ENCODE data around the gene LIF. TPM values are rescaled to one million over a fixed set of nuclear protein-coding genes. Genes with fewer than 3 reads are reported as not detected.

LIF gene
- total RNA-seq, 1 donor from 2014 or later, result 0.26 TPM

DNA sequence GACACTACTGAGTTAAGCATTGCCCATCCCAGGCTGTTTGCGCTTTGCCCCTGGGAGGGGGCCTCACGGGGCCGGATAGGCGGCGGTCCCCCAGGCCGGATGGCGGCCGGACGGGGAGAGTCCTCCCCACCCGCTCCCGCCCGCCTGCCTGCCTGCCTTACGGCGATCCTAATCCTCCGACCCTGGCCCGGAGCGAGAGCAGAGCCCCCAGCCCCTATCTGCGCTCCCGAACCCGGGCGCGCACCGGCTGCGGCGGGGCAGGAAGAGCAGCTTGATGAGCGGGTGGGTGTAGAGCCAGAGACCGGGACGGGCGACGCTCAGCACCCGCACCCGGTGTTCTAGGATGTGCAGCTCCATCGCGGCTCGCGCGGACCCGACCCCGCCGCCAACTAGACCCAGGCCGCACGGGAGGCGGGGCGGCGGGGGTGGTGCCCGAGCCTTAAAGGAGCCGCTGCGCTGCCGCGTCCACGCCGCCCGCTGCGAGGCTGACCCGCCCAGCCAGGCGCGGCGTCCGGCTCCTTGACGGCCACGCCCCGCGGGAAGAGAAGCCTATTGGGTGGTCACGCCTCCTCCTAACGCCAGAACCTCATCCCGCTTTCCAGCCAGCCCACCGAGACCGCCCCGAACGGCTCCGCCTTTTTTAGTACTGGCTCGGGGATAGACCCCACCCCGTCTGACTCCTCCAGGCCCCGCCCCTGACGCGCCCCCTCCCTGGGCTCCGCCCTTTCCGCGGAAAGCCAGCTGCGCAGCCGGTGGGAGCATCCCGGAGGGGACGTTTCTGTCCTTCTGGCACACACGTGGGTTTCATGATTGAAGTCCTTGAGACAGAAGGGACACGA is 42.8 kb upstream of the LIF start, which contains the start of gene CASTOR1:
TSS of gene CASTOR1 (minus strand) at position 365 of the 839 bp plus-strand sequence. CDS start at position 357, 8 bp downstream.
- TF ChIP-seq, protein P1, sequence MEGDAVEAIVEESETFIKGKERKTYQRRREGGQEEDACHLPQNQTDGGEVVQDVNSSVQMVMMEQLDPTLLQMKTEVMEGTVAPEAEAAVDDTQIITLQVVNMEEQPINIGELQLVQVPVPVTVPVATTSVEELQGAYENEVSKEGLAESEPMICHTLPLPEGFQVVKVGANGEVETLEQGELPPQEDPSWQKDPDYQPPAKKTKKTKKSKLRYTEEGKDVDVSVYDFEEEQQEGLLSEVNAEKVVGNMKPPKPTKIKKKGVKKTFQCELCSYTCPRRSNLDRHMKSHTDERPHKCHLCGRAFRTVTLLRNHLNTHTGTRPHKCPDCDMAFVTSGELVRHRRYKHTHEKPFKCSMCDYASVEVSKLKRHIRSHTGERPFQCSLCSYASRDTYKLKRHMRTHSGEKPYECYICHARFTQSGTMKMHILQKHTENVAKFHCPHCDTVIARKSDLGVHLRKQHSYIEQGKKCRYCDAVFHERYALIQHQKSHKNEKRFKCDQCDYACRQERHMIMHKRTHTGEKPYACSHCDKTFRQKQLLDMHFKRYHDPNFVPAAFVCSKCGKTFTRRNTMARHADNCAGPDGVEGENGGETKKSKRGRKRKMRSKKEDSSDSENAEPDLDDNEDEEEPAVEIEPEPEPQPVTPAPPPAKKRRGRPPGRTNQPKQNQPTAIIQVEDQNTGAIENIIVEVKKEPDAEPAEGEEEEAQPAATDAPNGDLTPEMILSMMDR (IDR thresholded peaks at IDR 0.05; ENCODE audit: insufficient read depth, low read length, severe bottlenecking), result no peak
- H3K36me3 ChIP-seq (ENCODE audit: control insufficient read depth, insufficient read depth, low read length), result peaks cover 13% of the 10 kb centered on the region
- no peak for FAIRE-seq
- DNase-seq (ENCODE audit: low read depth), result peak; percentile 95
- peak within 1 kb of the TSS; percentile 73 for H3K4me3 ChIP-seq (ENCODE audit: low read depth, low read length)
- no peaks in the 10 kb centered on the region for H3K27me3 ChIP-seq (ENCODE audit: control insufficient read depth, insufficient read depth, low read length)

DNA sequence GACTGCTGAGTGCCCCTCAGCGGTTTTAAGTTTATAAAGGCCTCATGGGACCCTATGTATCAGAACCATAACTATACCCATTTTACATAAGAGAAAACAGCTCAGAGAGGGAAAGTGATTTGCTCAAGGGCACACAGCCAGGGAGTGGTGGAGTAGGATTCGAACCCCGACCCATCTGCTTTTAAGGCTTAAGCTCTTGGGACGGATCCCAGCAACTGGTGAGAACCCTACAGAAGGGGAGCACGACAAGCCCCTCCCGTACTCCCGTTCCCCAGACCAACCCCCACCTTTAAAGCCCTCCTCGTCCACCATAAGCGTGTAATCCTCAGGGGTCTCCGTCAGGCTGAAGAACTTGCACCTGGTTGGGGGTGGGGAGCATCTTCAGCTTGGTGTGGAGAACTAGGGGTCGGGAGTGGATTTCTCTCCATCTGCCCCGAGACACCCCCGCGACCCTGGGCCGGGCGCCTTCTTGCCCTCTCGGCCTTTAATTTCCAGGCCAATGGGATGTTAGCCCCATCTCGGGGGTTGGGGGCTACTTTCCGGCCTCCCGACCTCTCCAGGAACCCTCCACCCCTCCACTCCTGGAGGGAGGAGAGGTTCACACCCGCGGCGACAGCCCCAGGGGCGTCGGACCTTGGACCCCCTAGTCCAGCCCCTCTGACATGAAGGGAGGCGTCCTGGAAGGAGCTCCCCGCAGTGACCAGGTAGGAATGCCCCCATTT is 42.0 kb upstream of the LIF start:
- FAIRE-seq (no peak), DNase-seq (ENCODE audit: low read depth) (no peak)
- TF ChIP-seq, protein P1 (IDR thresholded peaks at IDR 0.05; ENCODE audit: insufficient read depth, low read length, severe bottlenecking), result no peak
- Histone ChIP-seq H3K4me3 (ENCODE audit: low read depth, low read length) (peak overlapping the region; percentile 73), H3K36me3 (ENCODE audit: control insufficient read depth, insufficient read depth, low read length) (peaks cover 8% of the 10 kb centered on the region), H3K27me3 (ENCODE audit: control insufficient read depth, insufficient read depth, low read length) (no peaks in the 10 kb centered on the region)

DNA sequence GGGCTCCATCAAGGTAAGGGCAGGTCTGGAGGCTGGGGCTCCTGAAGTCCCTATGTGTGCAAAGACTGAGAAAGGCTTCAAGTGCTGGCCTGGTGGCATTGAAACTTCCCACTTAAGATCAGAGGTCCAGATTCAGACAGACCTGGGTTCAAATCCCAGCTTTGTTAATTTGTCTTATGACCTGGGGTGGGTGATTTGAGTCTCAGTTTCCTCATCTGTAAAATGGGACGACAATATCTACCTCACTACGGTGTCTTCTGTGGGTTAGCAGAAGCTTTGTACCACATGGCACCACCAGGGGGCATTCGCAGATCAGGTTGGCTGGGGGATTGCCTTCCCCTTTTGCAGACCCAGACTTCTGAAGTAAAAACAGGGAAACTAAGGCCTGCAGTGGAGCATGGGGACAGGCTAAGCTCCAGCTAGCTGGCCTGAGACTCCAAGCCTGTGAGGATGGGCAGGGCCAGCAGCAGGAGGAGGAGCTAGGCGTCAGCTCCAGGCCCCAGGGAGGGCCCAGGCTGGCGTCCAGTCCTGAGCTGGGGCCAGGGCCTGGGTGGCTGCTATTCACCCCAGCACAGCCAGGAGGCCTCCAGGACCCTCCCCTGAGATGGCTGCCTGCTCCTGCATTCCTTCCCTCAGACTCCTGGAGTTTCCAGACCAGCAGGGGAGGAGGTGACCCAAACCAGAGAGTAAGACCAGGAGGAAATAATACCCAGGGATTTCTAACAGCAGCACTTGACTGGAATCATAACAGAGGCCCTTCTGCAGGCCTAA is 41.3 kb upstream of the LIF start:
- TF ChIP-seq, protein P1 (IDR thresholded peaks at IDR 0.05; ENCODE audit: insufficient read depth, low read length, severe bottlenecking), result peak; percentile 56
- Histone ChIP-seq H3K27me3 (ENCODE audit: control insufficient read depth, insufficient read depth, low read length) (no peaks in the 10 kb centered on the region), H3K4me3 (ENCODE audit: low read depth, low read length) (no peak overlapping the region), H3K36me3 (ENCODE audit: control insufficient read depth, insufficient read depth, low read length) (peaks cover 4% of the 10 kb centered on the region)
- FAIRE-seq (peak; percentile 77), DNase-seq (ENCODE audit: low read depth) (peak; percentile 82)

DNA sequence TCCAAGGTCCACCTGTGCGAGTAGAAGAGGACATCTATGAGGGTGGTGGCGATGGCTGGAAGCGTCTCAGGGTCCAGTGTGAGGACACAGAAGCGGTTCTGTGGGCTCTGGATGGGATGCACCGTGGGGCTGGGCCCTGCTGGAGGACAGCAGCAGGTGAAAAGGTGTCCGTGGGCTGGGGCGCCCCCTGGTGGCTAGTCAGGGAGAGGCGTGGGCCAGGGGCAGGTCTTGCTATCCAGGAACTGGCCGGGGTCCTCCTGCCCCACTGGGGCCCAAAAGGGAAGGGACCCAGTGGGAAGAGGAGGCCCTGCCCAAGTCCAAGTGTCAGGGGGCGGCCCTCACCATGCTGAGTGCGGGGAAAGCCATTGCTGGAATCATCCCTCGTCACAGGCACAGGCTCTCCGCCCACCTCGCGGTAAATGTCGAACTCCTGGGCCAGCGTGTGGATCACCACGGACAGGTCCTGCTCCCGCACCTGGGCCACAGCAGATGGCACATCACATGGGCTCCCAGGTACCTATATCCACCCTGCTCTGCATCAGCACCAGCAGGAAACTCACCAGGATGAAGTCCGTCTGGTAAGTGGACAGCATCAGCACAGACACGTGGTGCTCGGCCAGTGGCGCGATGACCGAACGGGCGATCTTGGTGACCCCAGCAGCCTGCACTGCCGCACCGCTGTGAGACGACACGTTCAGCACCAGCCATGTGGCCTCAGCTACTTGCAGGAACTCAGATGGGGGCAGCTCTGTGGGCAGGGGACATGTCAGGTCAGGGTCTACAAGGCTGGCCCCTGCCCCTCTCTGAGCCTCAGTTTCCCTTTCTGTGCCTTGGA is 40.5 kb upstream of the LIF start:
- peaks cover 2% of the 10 kb centered on the region for H3K27me3 ChIP-seq (ENCODE audit: control insufficient read depth, insufficient read depth, low read length)
- H3K4me3 ChIP-seq (ENCODE audit: low read depth, low read length), result no peak overlapping the region
- DNase-seq (ENCODE audit: low read depth), result peak; percentile 38
- FAIRE-seq, result no peak
- peaks cover 1% of the 10 kb centered on the region for H3K36me3 ChIP-seq (ENCODE audit: control insufficient read depth, insufficient read depth, low read length)
- TF ChIP-seq, protein P1 (IDR thresholded peaks at IDR 0.05; ENCODE audit: insufficient read depth, low read length, severe bottlenecking), result peak; percentile 96

DNA sequence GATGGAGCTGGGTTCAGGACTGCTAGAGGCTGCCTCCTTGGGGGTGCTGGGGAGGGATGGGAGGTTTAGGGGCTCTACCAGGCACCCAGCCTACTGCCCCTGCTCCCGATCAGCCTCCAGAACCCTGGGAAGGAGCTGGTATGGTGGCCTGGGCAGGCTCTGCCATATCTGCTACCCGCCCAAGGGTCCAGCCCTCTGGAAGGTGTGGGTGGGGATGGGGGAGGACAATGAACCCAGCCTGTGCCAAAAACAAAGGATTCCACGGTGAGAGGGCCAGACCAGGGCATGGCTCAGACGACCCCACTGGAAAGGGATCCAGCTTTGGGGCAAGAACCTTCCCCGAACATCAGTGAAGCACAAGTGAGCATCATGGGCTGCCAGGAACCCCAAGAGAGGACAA is 39.8 kb upstream of the LIF start:
- FAIRE-seq (no peak), DNase-seq (ENCODE audit: low read depth) (no peak)
- Histone ChIP-seq H3K4me3 (ENCODE audit: low read depth, low read length) (no peak overlapping the region), H3K27me3 (ENCODE audit: control insufficient read depth, insufficient read depth, low read length) (peaks cover 2% of the 10 kb centered on the region), H3K36me3 (ENCODE audit: control insufficient read depth, insufficient read depth, low read length) (peaks cover 1% of the 10 kb centered on the region)
- TF ChIP-seq, protein P1 (IDR thresholded peaks at IDR 0.05; ENCODE audit: insufficient read depth, low read length, severe bottlenecking), result no peak
